CD4-positive, alpha-beta T cell treated with Interleukin-15 for 4 hours (primary cell): ENCODE results near the gene ZNF614.
"Not testable (repeated sequence)": the region's sequence is repeated elsewhere in the genome, so short reads cannot be mapped to it uniquely, and the experiment has no call there.

ENCODE experiments used
- DNase-seq: peaks from one replicate; pipeline ENCODE4 v3.0.0-alpha.2; 2020; ENCODE audit warnings: low spot score

The ZNF614 gene

GRCh38 chr19:52028027-52028779, at the start of gene ZNF614:
Gene ZNF614, minus strand, starts transcription at chr19:52028379. Its CDS starts 2,634 bp downstream, at chr19:52025745.
- peak; percentile 82 for DNase-seq

DNA sequence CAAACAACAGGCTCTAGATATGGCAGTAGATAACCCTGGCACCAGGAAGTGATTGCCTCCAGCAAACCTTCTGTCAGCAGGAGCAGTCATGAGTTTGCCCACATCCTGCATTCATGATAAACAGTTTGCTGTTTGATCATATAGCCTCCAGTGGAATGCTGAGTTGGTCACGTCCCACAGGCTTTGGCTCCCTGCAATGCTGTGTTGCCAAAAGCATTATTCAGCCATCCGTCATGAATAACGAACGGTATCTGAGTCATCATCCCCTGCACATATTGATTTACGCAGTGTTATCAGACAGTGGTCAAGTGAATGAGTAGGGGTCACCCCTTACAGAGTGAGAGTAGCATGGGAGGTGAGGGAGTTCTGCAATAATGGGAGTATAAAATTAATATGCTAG, 42.3 kb upstream of the ZNF614 start:
- DNase-seq: no peak

GRCh38 chr19:52069653-52070052, 41.5 kb upstream of the ZNF614 start:
- DNase-seq: no peak

DNA sequence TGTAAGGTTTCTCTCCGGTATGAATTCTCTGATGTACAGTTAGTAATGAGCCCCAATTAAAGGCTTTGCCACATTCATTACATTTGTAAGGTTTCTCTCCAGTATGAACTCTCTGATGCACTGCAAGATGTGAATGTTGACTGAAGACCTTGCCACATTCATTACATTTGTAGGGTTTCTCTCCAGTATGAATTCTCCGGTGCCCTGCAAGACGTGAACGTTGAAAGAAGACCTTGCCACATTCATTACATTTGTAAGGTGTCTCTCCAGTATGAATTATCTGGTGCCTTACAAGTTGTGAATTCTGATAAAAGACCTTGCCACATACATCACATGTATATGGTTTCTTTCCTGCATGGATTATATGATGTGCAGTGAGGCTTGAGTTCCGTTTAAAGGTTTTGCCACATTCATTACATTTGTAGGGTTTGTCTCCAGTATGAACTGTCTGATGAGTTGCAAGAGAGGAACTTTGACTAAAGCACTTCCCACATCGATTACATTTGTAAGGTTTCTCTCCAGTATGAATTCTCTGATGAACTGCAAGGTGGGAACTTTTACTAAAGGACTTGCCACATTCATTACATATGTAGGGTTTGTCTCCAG, 38.2 kb upstream of the ZNF614 start:
- no peak for DNase-seq

- DNase-seq: no peak
These were observed 37.2 kb upstream of the ZNF614 start for GRCh38 chr19:52065399-52065798.

DNA sequence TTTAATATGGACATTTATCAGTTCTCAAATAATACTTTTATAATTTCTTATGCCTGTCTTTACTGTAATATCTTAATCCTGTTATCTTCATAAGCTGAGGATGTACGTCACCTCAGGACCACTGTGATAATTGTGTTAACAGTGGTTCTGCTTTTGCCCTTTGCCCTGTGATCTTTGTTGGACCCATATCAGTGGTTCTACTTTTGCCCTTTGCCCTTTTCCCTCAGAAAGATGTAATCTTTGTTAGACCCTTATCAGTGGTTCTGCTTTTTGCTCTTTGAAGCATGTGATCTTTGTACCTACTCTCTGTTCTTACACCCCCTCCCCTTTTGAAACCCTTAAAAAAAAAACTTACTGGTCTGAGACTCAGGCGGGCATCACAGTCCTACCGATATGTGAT, 28.3 kb upstream of the ZNF614 start:
- not testable (repeated sequence) for DNase-seq

- not testable (repeated sequence) for DNase-seq
These were observed 23.6 kb upstream of the ZNF614 start for GRCh38 chr19:52051736-52052135.

DNA sequence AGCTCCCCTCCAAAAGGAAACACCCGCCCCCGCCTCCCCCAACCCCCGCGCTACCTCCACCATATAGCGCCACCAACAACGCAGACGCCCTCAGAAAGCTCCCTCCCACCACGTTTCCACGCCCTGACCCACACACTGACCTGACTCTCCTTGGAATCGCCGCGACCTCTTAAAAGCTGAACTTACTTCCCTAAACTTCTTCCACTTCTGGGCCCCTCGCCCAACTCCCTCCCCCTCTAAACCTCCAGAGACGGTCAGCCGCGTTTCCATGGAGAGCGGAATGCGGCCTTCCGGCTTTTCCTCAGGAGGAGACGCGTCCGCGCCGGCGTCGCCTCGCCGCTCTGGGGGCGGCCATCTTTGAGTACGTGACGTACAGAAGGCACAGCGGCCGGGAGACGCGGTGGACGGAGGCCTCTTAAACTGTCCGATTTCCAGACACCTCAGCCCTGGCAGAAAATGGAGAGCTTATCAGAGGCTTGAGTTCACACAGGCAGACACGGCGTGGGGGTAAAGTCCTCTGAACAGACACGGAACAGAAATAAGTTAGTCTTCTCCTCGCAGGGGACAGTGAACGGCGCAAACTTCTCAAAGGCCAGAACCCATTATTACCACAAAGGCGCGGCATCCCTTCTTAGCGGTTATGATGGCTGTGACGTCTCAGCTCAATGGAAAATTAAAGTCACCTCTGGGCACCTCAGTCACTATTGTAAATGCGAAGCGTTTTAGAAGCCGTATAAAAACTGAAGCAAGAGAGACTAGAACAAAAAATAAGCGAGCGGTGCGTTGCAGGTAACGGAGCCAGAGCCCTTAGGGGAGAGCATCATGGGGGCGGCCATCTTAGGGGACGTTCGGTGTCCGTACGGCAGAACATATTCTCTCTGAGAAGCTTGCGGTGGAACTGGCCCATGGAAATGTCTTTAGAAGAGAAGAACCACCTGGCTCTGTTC, 20.6 kb upstream of the ZNF614 start, which contains the start of gene ZNF432:
ZNF432 (minus strand) TSS at position 284 of the 947 bp plus-strand sequence. CDS start 1,970 bp downstream, outside the sequence.
- DNase-seq: peak; percentile 81

DNA sequence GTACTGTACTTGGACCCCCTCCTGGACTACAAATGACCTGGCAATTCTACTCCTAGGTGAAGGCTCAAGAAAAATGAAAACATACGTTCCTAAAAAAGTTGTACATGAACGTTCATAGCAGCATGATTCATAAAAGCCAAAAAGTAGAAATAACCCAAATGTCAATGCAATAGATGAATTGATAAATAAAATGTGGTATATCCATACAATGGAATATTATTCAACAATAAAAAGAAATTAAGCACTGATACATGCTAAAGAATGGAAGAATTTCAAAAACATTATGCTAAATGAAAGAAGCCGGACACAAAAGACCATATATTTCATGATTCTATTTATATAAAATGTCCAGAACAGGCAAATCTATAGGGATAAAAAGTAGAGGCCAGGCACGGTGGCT, 11.0 kb upstream of the ZNF614 start:
- no peak for DNase-seq

- DNase-seq: no peak
These were observed 6.0 kb upstream of the ZNF614 start for GRCh38 chr19:52034051-52034728.

- no peak for DNase-seq
These were observed 573 bp upstream of the ZNF614 start for GRCh38 chr19:52028780-52029123.

DNA sequence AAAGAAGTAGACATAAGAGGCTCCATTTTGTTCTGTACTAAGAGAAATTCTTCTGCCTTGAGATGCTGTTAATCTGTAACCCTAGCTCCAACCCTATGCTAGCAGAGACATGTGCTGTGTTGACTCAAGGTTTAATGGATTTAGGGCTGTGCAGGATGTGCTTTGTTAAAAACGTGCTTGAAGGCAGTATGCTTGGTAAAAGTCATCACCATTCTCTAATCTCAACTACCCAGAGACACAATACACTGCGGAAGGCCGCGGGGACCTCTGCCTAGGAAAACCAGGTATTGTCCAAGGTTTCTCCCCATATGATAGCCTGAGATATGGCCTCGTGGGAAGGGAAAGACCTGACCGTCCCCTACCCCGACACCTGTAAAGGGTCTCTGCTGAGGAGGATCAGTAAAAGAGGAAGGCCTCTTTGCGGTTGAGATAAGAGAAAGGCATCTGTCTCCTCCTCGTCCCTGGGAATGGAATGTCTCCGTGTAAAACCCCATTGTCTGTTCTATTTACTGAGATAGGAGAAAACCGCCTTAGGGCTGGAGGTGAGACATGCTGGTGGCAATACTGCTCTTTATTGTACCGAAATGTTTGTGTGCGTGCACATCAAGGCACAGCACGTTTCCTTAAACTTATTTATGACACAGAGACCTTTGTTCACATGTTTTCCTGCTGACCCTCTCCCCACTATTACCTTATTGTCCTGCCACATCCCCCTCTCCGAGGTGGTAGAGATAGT, 1.8 kb downstream of the ZNF614 start:
- DNase-seq: not testable (repeated sequence)

- DNase-seq: not testable (repeated sequence)
These were observed 3.7 kb downstream of the ZNF614 start for GRCh38 chr19:52024478-52024877.

DNA sequence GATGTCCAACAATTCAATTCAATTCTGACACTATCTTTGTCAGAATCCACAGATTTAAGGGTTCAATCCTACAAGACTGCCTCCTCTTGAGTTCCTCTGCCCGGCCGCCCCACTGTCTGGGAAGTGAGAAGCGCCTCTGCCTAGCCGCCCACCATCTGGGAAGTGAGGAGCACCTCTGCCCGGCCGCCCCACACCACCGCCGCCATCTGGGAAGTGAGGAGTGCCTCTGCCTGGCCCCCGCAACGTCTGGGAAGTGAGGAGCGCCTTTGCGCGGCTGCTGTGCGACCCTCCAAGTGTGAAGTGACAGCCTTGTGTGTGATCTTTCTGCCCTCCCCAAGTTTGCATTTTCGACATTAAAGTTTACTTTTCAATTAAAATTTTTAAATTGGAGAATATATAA, 6.0 kb downstream of the ZNF614 start:
- no peak for DNase-seq

DNA sequence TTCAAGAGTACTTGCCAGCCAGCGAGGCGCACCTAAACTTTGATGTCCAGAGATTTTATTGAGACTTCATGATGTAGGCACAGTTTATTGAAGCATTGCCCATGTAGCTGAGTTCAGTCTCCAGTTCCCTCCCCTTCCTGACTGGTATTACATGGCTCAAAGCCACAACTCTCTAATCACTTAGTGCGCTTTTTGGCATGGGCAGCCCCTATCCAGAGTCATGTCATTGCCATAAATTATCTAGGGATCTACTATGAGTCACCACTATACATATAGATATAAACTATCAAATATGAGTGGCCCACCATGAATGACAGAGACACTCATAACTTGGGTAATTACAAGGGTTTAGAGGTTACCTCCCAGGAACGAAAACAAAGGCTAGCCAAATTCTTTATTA, 7.7 kb downstream of the ZNF614 start:
- no peak for DNase-seq

DNA sequence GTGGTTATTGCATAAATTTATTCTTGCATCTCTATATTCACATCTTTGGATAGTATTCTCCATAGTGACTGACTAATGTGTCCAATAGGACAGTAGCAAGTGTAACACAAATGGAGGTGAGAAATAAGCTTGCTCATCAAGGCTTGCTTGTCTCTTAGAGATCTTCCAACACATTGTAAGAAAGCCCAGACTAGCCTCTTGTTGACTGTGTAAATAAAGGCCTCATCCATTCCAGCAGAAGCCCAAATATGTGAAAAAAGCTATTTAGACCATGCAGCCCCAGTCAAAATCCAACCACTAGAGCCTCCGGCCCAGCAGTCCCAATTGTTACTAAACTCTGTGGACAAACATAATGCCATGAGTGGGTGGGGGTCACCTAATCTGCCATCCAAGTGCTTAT, 17.5 kb downstream of the ZNF614 start:
- no peak for DNase-seq

DNA sequence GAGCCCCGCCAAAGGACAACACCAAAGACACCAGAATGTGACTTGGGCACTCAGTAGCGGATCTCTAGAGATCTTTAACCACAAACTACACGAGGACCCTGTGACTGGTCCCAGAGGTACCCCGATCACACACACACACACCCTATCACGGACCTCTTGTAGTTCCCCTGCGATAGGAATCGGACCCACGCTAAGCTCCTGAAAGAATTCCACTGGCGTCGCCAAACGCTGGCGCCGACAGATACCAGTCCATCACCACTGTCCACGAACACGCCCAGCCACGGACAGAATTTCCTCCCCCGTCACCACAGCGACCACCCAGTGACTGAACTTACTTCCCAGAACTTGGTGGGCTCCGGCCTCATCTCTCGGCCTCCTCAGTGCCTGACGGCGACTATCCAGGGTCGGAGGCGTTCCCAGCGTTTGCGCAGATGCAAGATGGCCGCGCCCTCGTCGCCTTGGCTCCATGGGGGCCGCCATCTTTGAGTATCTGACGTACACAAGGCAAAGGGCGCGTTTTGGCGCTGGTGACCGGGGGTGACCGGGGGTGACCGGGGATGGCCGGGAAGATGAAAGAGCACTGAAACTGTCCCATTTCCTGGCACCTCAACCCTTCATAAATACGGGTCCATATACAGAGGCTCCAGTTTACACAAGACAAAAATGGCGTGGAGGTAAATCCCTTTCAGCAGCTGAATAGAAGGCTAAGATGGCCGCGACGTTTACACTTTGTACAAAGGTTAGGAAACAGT, 20.2 kb downstream of the ZNF614 start, which contains the start of gene ZNF615:
ZNF615 (minus strand) TSS at position 406 of the 752 bp plus-strand sequence. CDS start 4,500 bp downstream, outside the sequence.
- DNase-seq: peak; percentile 83

- DNase-seq: no peak
These were observed 20.8 kb downstream of the ZNF614 start for GRCh38 chr19:52007451-52007805.

- no peak for DNase-seq
These were observed 34.0 kb downstream of the ZNF614 start for GRCh38 chr19:51994048-51994644.

DNA sequence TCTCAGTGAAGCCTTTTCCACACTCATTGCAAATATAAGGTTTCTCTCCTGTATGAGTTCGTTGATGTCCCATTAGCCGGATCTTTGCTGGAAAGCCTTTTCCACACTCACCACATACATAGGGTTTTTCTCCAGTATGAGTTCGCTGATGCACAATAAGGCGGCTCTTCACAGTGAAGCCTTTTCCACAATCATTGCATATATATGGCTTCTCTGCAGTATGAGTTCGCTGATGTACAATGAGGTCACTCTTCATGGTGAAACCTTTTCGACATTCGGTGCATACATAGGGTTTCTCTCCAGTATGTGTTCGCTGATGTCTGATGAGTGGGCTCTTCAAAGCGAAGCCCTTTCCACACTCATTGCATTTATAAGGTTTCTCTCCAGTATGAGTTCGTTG, 34.8 kb downstream of the ZNF614 start:
- no peak for DNase-seq
